Hepatocyte (in vitro differentiated cells): Measurements from ENCODE around the gene EPAS1. TPM values are rescaled to one million over a fixed set of nuclear protein-coding genes. Genes with fewer than 3 reads are reported as not detected.

ENCODE experiments used
- DNase-seq: peaks from one replicate; pipeline ENCODE4 v3.0.0-alpha.2; 2016; ENCODE audit warnings: low spot score
- H2AFZ ChIP-seq: fragments of 200-600 bp; sonication (generic); 2 replicates; pipeline ENCODE4 v1.6.0; 2016; ENCODE audit warnings: antibody characterized with exemption, mild to moderate bottlenecking
- H3K27ac ChIP-seq: fragments of 200-600 bp; sonication (generic); 2 replicates; pipeline ENCODE4 v1.5.1; 2016; ENCODE audit warnings: mild to moderate bottlenecking
- H3K27me3 ChIP-seq: fragments of 200-600 bp; sonication (generic); 2 replicates; pipeline ENCODE4 v1.6.1; 2016
- H3K36me3 ChIP-seq: fragments of 200-600 bp; sonication (generic); replicated peaks from 2 replicates; pipeline ENCODE4 v1.5.1; 2016; ENCODE audit warnings: low read depth; ENCODE audit not compliant: insufficient read depth
- H3K4me1 ChIP-seq: fragments of 200-600 bp; sonication (generic); 2 replicates; pipeline ENCODE4 v1.5.1; 2016; ENCODE audit warnings: mild to moderate bottlenecking, moderate library complexity; ENCODE audit not compliant: insufficient read depth
- H3K4me2 ChIP-seq: fragments of 200-600 bp; sonication (generic); 2 replicates; pipeline ENCODE4 v1.6.0; 2016
- H3K4me3 ChIP-seq: fragments of 200-600 bp; sonication (generic); 2 replicates; pipeline ENCODE4 v1.5.1; 2016; ENCODE audit warnings: mild to moderate bottlenecking
- H3K79me2 ChIP-seq: fragments of 200-600 bp; sonication (generic); 2 replicates; pipeline ENCODE4 v1.6.0; 2017; ENCODE audit warnings: mild to moderate bottlenecking
- H3K9me2 ChIP-seq: fragments of 200-600 bp; sonication (generic); replicated peaks from 2 replicates; pipeline ENCODE4 v1.6.0; 2017; ENCODE audit warnings: mild to moderate bottlenecking; ENCODE audit not compliant: insufficient read depth
- H3K9me3 ChIP-seq: fragments of 200-600 bp; sonication (generic); 2 replicates; pipeline ENCODE4 v1.5.1; 2016; ENCODE audit warnings: low read depth, mild to moderate bottlenecking
- H4K20me1 ChIP-seq: fragments of 200-600 bp; sonication (generic); 2 replicates; pipeline ENCODE4 v1.6.0; 2016; ENCODE audit warnings: mild to moderate bottlenecking; ENCODE audit not compliant: insufficient read depth, poor library complexity, severe bottlenecking
- CTCF ChIP-seq: fragments of 200-600 bp; sonication (generic); IDR thresholded peaks from 2 replicates; pipeline ENCODE4 v1.5.1; 2016; ENCODE audit warnings: antibody characterized with exemption, mild to moderate bottlenecking; ENCODE audit not compliant: poor library complexity
- EZH2 ChIP-seq: fragments of 200-600 bp; sonication (generic); IDR thresholded peaks from 2 replicates; pipeline ENCODE4 v1.6.1; 2016; ENCODE audit warnings: antibody characterized with exemption, mild to moderate bottlenecking, borderline replicate concordance
- EZH2phosphoT487 ChIP-seq: fragments of 200-600 bp; sonication (generic); IDR thresholded peaks from one replicate; pipeline ENCODE4 v1.6.1; 2018; ENCODE audit warnings: antibody characterized with exemption, mild to moderate bottlenecking, low read depth, moderate library complexity; ENCODE audit not compliant: unreplicated experiment, severe bottlenecking
- WGBS: methylation state at CpG from one replicate; pipeline ENCODE4 v1.1.6; 2016; ENCODE audit warnings: low lambda C conversion rate; ENCODE audit errors: missing lambda C conversion rate; 5-methylcytosine and 5-hydroxymethylcytosine counted together
- polyA plus RNA-seq: library from polyadenylated mRNA; unstranded; fragments of >200 nt; fragmentation: Nextera tagmentation; extraction: Ambion mirVana; gene quantifications from 2 replicates; pipeline ENCODE4 v1.2.1, GENCODE V29; 2016
- total RNA-seq: library from RNA; depleted of rRNA; stranded (reverse); fragments of >200 nt; gene quantifications from 2 replicates; pipeline ENCODE4 v1.2.3, GENCODE V29; 2014

EPAS1 gene
- total and polyA plus RNA-seq, 2 experiments from 2014 or later = 112 to 115 TPM

GRCh38 chr2:46332686-46333281 lies 35.6 kb downstream of the EPAS1 start:
- Histone ChIP-seq H3K27me3 (no peaks in the 10 kb centered on the region), H3K4me2 (peak overlapping the region; percentile 58), H3K4me3 (no peak overlapping the region), H4K20me1 (peaks cover 7% of the 10 kb centered on the region), H3K79me2 (peaks cover 63% of the 10 kb centered on the region), H2AFZ (no peak overlapping the region), H3K36me3 (no peaks in the 10 kb centered on the region), H3K9me3 (no peaks in the 10 kb centered on the region), H3K27ac (peak overlapping the region; percentile 64), H3K4me1 (peaks cover 70% of the 10 kb centered on the region), H3K9me2 (no peaks in the 10 kb centered on the region)
- 75% methylated on average over 8 of the region's 8 CpGs for WGBS
- no peak for DNase-seq
- TF ChIP-seq CTCF (no peak), EZH2phosphoT487 (no peak), EZH2 (no peak)

- DNase-seq = no peak
- 95% methylated on average over 4 of the region's 4 CpGs for WGBS
- H3K79me2 ChIP-seq = peaks cover 63% of the 10 kb centered on the region
Measured at GRCh38 chr2:46333912-46334311, 36.7 kb downstream of the EPAS1 start.

GRCh38 chr2:46334389-46335271 lies 37.4 kb downstream of the EPAS1 start:
- DNase-seq = no peak
- Histone ChIP-seq H3K27ac (peak overlapping the region; percentile 67), H3K4me2 (peak overlapping the region; percentile 76), H3K4me1 (peaks cover 77% of the 10 kb centered on the region), H3K9me2 (no peaks in the 10 kb centered on the region), H2AFZ (no peak overlapping the region), H3K4me3 (no peak overlapping the region), H3K27me3 (no peaks in the 10 kb centered on the region), H3K9me3 (no peaks in the 10 kb centered on the region), H3K79me2 (peaks cover 65% of the 10 kb centered on the region), H4K20me1 (peaks cover 12% of the 10 kb centered on the region), H3K36me3 (no peaks in the 10 kb centered on the region)
- WGBS = 60% methylated on average over 6 of the region's 6 CpGs
- no peak for TF ChIP-seq EZH2phosphoT487
- no peak for TF ChIP-seq CTCF
- no peak for TF ChIP-seq EZH2

More at GRCh38 chr2:46333912-46334311, 36.7 kb downstream of the EPAS1 start:
- Histone ChIP-seq H4K20me1 (peaks cover 7% of the 10 kb centered on the region), H3K4me1 (peaks cover 73% of the 10 kb centered on the region), H3K4me2 (peak overlapping the region; percentile 76), H3K9me2 (no peaks in the 10 kb centered on the region), H3K36me3 (no peaks in the 10 kb centered on the region), H3K9me3 (no peaks in the 10 kb centered on the region), H3K4me3 (no peak overlapping the region), H2AFZ (no peak overlapping the region), H3K27me3 (no peaks in the 10 kb centered on the region), H3K27ac (peak overlapping the region; percentile 67)
- TF ChIP-seq EZH2phosphoT487 (no peak), EZH2 (no peak), CTCF (no peak)
